ENCODE results near the gene CNNM1.

DNA sequence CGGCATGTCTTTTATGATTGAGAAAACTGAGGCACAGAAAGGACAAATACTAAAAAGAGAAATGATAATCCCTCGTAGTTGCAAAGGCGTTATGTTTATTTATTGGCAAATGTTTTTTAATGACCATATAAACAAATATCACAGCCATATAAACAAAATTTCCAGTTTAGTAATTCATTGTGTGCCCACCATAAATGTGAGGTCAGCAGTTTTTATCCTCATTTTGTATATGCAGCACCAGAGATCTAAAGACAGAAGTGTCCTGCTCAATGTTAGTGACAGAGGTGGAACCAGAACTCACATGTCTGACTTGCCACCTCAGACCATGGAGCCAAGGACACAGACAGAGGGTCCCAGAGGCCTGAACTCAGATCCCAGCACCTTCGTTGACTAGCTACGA, 14.1 kb downstream of the CNNM1 start:
- TF ChIP-seq, protein P1, sequence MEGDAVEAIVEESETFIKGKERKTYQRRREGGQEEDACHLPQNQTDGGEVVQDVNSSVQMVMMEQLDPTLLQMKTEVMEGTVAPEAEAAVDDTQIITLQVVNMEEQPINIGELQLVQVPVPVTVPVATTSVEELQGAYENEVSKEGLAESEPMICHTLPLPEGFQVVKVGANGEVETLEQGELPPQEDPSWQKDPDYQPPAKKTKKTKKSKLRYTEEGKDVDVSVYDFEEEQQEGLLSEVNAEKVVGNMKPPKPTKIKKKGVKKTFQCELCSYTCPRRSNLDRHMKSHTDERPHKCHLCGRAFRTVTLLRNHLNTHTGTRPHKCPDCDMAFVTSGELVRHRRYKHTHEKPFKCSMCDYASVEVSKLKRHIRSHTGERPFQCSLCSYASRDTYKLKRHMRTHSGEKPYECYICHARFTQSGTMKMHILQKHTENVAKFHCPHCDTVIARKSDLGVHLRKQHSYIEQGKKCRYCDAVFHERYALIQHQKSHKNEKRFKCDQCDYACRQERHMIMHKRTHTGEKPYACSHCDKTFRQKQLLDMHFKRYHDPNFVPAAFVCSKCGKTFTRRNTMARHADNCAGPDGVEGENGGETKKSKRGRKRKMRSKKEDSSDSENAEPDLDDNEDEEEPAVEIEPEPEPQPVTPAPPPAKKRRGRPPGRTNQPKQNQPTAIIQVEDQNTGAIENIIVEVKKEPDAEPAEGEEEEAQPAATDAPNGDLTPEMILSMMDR (IDR thresholded peaks at IDR 0.05), result no peak
- TF ChIP-seq POLR2A (IDR thresholded peaks at IDR 0.05) (no peak), POLR2AphosphoS5 (IDR thresholded peaks at IDR 0.05) (no peak), EP300 (IDR thresholded peaks at IDR 0.05) (no peak)
